GM15510 (cell line): ENCODE results near the gene TEX264.

ENCODE experiments used
- POLR2A ChIP-seq: IDR thresholded peaks from 3 replicates; pipeline ENCODE4 v1.6.1; 2011; ENCODE audit warnings: borderline replicate concordance; ENCODE audit not compliant: insufficient read length; ENCODE audit errors: extremely low read depth

Gene TEX264

DNA sequence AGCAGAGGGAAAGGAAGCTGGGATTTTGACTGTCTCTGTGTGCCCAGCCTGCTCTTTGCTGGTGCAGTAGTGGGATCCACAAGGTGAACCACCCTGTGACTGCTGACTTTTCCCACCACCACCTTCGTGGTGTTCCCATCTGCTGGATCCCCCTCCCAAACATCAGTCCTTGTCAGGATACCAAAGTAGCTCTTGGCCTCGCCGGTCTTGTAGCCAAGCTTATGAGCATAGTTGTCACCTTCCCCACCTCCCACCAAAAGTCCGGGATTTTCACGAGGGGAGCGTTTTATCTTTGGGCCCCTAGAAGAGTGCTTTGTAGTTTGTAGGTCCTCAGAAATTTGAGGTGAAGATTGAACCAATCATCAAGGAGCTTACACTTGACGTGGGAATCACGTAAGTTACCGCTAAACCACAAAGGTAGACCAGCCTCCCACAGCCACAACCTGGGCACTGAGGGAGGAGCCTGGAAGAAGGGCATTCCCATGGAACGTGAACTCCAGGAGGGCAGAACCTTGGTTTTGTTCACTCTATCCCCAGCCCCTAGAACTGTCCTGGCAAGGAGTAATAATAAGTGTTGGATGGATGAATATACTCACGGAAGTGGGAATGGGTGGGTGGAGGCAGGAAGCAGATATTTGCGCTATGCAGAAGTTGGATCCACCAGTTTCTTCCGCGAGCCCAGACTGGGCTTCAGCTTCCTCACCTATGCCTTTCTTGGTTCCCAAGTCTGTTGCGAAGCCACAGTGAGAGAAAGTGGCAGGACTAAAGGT lies 814 bp upstream of the TEX264 start:
- no peak for TF ChIP-seq POLR2A

GRCh38 chr3:51671734-51672475 lies 853 bp downstream of the TEX264 start:
- peak; percentile 46 for TF ChIP-seq POLR2A

GRCh38 chr3:51673181-51673801 lies 2.2 kb downstream of the TEX264 start:
- TF ChIP-seq POLR2A, result no peak

- no peak for TF ChIP-seq POLR2A
Observed at GRCh38 chr3:51673802-51674654, 3.0 kb downstream of the TEX264 start.

DNA sequence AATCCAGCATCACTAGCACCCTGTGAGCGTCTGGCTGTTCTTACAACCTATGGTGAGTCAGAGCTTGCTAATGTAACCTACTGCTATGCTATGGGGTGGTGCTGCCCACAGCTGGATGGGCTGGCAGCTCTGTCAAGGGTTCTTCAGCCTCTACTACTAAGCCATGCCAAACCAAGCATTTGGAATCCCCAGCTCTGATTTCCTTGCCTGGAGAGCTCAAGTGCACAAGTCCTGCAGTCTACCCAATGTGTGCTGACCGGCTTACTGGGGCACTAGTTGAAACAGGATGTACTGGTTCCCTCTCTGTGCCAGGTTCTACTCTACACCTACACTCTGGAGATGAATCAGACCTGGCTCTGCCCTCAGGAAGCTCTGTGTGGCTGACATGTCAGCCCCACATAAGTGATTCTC lies 4.2 kb downstream of the TEX264 start:
- TF ChIP-seq POLR2A, result no peak

DNA sequence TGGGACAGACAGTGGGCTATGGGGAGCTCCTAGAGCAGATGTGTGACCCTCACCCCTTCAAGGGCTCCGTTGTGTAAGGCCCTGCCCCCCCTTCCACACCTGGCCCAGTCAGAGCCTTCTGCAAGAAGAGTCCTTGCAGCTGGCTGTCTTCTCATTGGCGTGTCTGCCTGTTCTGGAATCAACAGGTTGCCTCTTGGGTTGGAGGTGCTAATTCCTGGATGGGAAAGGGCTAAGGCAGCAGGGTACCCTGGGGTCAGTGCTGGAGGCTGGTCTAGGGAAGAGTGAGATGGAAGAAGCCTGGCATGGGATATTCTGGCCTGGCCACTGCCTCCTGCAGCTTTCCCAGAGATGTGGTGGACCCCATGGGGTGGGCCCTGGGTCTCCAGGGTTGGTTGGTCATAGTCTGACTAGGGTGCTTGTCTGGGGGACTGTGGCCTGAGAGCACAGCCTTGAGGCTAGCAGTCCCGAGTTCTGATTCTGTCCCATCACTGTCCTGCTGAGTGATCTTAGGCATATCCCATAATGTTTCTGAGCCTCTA lies 5.1 kb downstream of the TEX264 start:
- no peak for TF ChIP-seq POLR2A

GRCh38 chr3:51677358-51677757 lies 6.3 kb downstream of the TEX264 start:
- TF ChIP-seq POLR2A, result no peak

DNA sequence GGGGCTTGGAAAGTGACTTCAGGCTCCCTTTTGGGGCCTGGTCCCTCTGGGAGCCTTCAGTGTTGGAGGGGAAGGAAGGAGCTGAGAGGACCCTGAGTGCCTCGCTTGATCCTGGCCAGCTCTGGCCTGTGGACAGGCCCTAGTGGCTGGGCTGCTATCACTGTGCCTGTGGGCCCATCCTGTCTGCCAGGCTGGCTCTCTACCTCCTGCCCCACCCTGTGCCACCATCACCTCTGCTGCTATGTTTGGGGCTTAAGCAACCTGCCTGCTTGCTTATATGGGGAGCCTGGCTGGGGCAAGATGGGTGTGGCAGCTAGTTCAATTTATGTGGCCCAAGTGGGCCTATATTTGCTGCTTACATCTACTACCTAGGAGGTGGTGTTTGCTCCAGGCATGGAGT lies 7.1 kb downstream of the TEX264 start:
- no peak for TF ChIP-seq POLR2A

GRCh38 chr3:51678641-51679040 lies 7.6 kb downstream of the TEX264 start:
- TF ChIP-seq POLR2A, result no peak

DNA sequence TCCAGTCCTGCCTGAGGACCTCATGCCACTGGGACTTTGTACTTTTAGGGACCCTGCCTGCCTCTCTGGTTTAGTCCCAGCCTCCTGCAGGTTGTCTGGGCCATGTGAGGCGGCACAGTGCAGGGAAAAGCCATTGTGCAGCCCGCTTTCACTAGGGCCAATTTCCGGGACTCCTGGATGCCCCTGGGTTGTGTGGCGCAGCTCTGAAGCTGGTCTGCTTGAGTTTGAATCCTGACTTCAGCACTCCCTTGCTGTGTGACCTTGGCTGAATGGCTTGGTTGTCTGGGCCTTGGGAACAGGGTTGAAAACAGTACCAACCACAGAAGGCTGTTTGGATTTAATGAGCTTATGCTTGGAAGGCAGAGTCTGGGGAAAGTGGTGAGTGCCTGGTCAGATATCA lies 8.3 kb downstream of the TEX264 start:
- no peak for TF ChIP-seq POLR2A

GRCh38 chr3:51679777-51680176 lies 8.7 kb downstream of the TEX264 start:
- TF ChIP-seq POLR2A, result no peak

- TF ChIP-seq POLR2A, result no peak
Observed at GRCh38 chr3:51680196-51680595, 9.1 kb downstream of the TEX264 start.

GRCh38 chr3:51680663-51681230 lies 9.7 kb downstream of the TEX264 start:
- TF ChIP-seq POLR2A, result no peak

GRCh38 chr3:51681453-51681852 lies 10.4 kb downstream of the TEX264 start:
- no peak for TF ChIP-seq POLR2A
